Duodenal mucosa (tissue), 2 donors: ENCODE measurements around the gene GPATCH3.
"Not testable (repeated sequence)": the region's sequence is repeated elsewhere in the genome, so short reads cannot be mapped to it uniquely, and the experiment has no call there.

Experiments
- H3K27ac ChIP-seq: one replicate; pipeline ENCODE4 v1.7.0; 2013; ENCODE audit warnings: low read depth, low read length
- H3K27me3 ChIP-seq, 2 donors: one replicate each; pipeline ENCODE4 v1.7.0; 2013; ENCODE audit warnings: low read length in 2 of 2, control low read depth in 1 of 2; ENCODE audit not compliant: insufficient read depth in 2 of 2, control insufficient read depth in 1 of 2
- H3K36me3 ChIP-seq, 2 donors: one replicate each; pipeline ENCODE4 v1.7.0; 2013; ENCODE audit warnings: low read length in 2 of 2, control low read depth in 1 of 2; ENCODE audit not compliant: insufficient read depth in 2 of 2, control insufficient read depth in 1 of 2
- H3K4me1 ChIP-seq, 2 donors: one replicate each; pipeline ENCODE4 v1.7.0; 2013; ENCODE audit warnings: low read length in 2 of 2, control low read depth in 1 of 2; ENCODE audit not compliant: insufficient read depth in 2 of 2, control insufficient read depth in 1 of 2
- H3K4me3 ChIP-seq, 2 donors: one replicate each; pipeline ENCODE4 v1.7.0; 2013; ENCODE audit warnings: low read length in 2 of 2, low read depth in 1 of 2
- H3K9ac ChIP-seq, 2 donors: one replicate each; pipeline ENCODE4 v1.7.0; 2013; ENCODE audit warnings: low read length in 2 of 2, low read depth in 1 of 2
- H3K9me3 ChIP-seq, 2 donors: one replicate each; pipeline ENCODE4 v1.7.0; 2013; ENCODE audit warnings: low read length in 2 of 2, control low read depth in 1 of 2; ENCODE audit not compliant: control insufficient read depth in 1 of 2

Gene GPATCH3

DNA sequence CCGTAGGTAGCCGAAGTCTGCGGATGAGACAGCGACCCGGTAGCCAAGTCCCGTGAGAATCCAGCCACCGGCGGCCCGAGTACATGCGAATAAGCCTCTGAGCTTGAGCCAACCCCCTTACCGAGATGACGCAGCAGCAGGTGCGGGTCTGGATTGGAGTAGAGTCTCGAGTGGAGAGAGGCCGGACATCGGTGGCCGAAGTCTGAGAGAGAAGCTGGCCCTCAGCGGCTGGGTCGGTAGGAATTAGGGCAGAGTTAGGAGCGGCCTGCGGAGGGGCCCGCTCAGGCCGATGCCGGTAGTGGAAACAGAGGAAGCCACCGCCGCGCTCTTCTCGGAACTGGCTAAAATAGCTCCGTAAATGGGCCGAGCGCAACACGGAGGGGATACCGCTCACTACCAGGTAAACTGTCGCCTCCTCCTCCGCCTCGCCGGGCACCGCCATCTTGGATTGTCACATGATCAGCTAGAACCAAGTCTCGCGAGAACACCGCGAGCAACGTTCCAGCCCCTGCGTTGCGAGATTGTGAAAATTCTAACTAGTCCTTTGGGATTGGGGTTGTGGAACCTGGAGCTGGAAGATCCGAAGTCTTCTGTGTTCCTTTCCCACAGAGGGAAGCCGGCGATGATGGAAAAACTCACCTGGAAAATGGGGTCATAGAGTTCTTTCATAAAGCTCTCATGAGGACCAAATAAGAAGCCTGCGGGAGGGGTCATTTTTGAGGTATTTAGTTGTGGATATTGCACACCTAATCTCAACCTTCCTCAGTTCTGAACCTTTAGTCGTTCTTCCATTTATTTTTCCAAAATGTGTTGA, at the start of gene GPATCH3:
GPATCH3 (minus strand) TSS at position 467 of the 814 bp plus-strand sequence; CDS start at position 442, 25 bp downstream.
- Histone ChIP-seq H3K9ac (peak within 1 kb of the TSS; percentile 88 to 94), H3K9me3 (no peaks in the 10 kb centered on the region), H3K27ac (peak within 1 kb of the TSS; percentile 70), H3K4me1 (peaks cover 8 to 20% of the 10 kb centered on the region in 2 donors), H3K36me3 (peaks cover 6 to 13% of the 10 kb centered on the region in 2 donors), H3K27me3 (no peaks in the 10 kb centered on the region), H3K4me3 (peak within 1 kb of the TSS; percentile 91 to 94)

DNA sequence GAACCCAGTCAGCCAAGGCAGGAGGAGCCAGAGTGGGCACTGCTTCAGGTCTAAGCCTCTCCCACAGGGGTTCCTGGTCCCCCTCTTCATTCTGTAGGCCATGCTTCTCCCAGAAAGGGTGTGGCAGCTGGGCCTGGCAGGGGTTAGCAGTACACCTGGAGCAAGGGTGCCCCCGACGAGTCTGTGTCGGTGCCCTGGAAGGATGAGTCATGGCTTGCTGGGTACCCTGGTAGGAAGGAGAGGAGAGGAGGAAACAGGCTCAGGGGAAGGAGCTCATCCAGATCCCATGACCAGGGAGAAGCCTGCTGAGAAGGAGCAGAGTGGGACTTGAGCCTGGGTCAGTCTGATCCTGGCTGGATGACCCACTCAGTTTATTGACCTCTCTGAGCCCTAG, 49.7 kb upstream of the GPATCH3 start:
- no peaks in the 10 kb centered on the region for H3K9me3 ChIP-seq
- peaks cover 30% of the 10 kb centered on the region in 2 donors for H3K4me1 ChIP-seq
- no peak overlapping the region for H3K27ac ChIP-seq
- H3K9ac ChIP-seq = no peak overlapping the region
- no peaks in the 10 kb centered on the region for H3K27me3 ChIP-seq
- H3K4me3 ChIP-seq = no peak overlapping the region
- peaks cover 4 to 37% of the 10 kb centered on the region in 2 donors for H3K36me3 ChIP-seq

- Histone ChIP-seq H3K27ac (no peak overlapping the region), H3K9ac (no peak overlapping the region), H3K4me1 (peaks cover 30 to 31% of the 10 kb centered on the region in 2 donors), H3K4me3 (no peak overlapping the region), H3K36me3 (peaks cover 4 to 40% of the 10 kb centered on the region in 2 donors), H3K27me3 (no peaks in the 10 kb centered on the region), H3K9me3 (no peaks in the 10 kb centered on the region)
Measured at GRCh38 chr1:26949266-26949925, 49.1 kb upstream of the GPATCH3 start.

DNA sequence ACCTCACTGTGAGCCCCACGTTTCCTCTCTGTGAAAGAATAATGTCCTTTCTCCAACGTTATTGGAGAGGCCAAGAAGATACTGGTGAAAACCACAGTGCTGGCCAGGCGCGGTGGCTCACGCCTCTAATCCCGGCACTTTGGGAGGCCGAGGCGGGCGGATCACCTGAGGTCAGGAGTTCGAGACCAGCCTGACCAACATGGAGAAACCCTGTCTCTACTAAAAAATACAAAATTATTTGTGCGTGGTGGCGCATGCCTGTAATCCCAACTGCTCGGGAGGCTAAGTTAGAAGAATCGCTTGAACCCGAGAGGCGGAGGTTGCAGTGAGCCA, 48.4 kb upstream of the GPATCH3 start:
- Histone ChIP-seq H3K36me3 (peaks cover 4 to 46% of the 10 kb centered on the region in 2 donors), H3K4me1 (peaks cover 30 to 31% of the 10 kb centered on the region in 2 donors)
- not testable (repeated sequence) for H3K9ac ChIP-seq, H3K27me3 ChIP-seq, H3K9me3 ChIP-seq, H3K4me3 ChIP-seq, H3K27ac ChIP-seq

DNA sequence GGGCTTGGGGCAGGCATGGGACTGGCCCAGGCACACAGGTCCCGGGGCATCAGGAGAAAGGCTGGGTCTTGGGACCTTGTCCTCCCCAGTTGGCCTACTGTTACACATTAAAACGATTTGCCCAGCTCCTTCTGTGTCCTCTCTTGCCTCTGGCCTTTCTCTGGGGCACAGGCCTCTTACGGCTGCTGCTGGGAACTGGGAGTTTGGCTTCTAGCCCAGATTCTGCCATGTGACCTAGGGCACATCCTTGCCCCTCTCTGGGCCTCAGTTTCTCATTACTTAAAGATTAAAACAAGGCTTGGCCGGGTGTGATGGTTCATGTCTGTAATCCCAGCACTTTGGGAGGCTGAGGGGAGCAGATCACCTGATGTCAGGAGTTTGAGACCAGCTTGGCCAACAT, 46.0 kb upstream of the GPATCH3 start:
- Histone ChIP-seq H3K27me3 (no peaks in the 10 kb centered on the region), H3K9ac (no peak overlapping the region), H3K9me3 (no peaks in the 10 kb centered on the region), H3K36me3 (peaks cover 21 to 64% of the 10 kb centered on the region in 2 donors), H3K4me1 (peaks cover 30 to 31% of the 10 kb centered on the region in 2 donors), H3K27ac (peak overlapping the region; percentile 59), H3K4me3 (no peak overlapping the region)

- Histone ChIP-seq H3K4me1 (peaks cover 28 to 29% of the 10 kb centered on the region in 2 donors), H3K36me3 (peaks cover 21 to 65% of the 10 kb centered on the region in 2 donors)
Measured at GRCh38 chr1:26945728-26946127, 45.5 kb upstream of the GPATCH3 start.

GRCh38 chr1:26945138-26945537, 44.9 kb upstream of the GPATCH3 start:
- Histone ChIP-seq H3K36me3 (peaks cover 21 to 59% of the 10 kb centered on the region in 2 donors), H3K9me3 (no peaks in the 10 kb centered on the region), H3K27ac (no peak overlapping the region), H3K27me3 (no peaks in the 10 kb centered on the region), H3K9ac (no peak overlapping the region), H3K4me1 (peaks cover 22 to 23% of the 10 kb centered on the region in 2 donors), H3K4me3 (peak overlapping the region in 1 of 2 donors; percentile 3)

More at GRCh38 chr1:26945728-26946127, 45.5 kb upstream of the GPATCH3 start:
- Histone ChIP-seq H3K9ac (peak overlapping the region in 1 of 2 donors; percentile 43), H3K9me3 (no peaks in the 10 kb centered on the region), H3K27me3 (no peaks in the 10 kb centered on the region), H3K4me3 (peak overlapping the region in 1 of 2 donors; percentile 3), H3K27ac (peak overlapping the region; percentile 59)

DNA sequence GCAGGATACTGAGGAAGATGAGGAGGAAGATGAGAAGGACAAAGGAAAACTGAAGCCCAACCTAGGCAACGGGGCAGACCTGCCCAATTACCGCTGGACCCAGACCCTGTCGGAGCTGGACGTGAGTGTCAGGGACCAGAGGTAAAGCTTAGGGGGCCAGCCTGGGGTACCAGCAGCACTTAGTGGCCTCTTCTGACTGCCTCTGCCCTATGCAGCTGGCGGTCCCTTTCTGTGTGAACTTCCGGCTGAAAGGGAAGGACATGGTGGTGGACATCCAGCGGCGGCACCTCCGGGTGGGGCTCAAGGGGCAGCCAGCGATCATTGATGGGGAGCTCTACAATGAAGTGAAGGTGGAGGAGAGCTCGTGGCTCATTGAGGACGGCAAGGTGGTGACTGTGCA, 42.4 kb upstream of the GPATCH3 start:
- peaks cover 21 to 60% of the 10 kb centered on the region in 2 donors for H3K36me3 ChIP-seq
- no peak overlapping the region for H3K9ac ChIP-seq
- H3K4me3 ChIP-seq = no peak overlapping the region
- no peaks in the 10 kb centered on the region for H3K9me3 ChIP-seq
- H3K4me1 ChIP-seq = peaks cover 14 to 18% of the 10 kb centered on the region in 2 donors
- H3K27me3 ChIP-seq = no peaks in the 10 kb centered on the region
- H3K27ac ChIP-seq = no peak overlapping the region

DNA sequence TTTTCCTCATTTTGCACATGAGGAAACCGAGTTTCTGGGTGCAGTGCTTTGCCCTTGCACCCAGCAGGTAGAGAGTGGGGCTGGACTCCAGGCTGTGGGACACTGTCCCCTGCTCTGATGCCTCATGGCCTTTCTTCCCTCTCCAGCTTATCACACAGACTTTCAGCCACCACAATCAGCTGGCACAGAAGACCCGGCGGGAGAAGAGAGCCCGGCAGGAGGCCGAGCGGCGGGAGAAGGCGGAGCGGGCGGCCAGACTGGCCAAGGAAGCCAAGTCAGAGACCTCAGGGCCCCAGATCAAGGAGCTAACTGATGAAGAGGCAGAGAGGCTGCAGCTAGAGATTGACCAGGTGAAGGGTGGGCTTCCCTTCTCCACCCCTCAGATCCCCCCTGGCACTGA, 41.0 kb upstream of the GPATCH3 start:
- Histone ChIP-seq H3K27ac (no peak overlapping the region), H3K9ac (no peak overlapping the region), H3K36me3 (peaks cover 21 to 62% of the 10 kb centered on the region in 2 donors), H3K27me3 (no peaks in the 10 kb centered on the region), H3K9me3 (no peaks in the 10 kb centered on the region), H3K4me3 (no peak overlapping the region), H3K4me1 (peaks cover 13 to 18% of the 10 kb centered on the region in 2 donors)

DNA sequence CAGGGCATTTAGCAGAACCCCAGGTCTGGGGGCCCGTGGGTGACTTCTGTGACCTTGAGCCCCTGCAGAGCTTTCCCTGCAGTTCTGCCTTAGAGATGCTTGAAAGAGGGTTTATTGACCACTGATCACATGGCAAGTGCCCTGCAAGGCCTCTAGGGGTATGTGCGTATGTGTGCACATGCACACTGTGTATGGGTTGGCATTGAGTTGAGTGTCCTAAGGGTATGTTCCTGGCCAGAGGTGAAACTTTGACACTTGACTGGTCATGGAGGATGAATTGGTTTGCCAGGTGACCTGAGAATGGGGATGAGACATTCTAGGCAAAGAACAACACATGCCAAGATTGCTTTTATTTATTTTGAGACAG, 38.4 kb upstream of the GPATCH3 start:
- peaks cover 17 to 53% of the 10 kb centered on the region in 2 donors for H3K36me3 ChIP-seq
- peaks cover 0 to 3% of the 10 kb centered on the region in 2 donors for H3K4me1 ChIP-seq

More for the DNA sequence above, 38.4 kb upstream of the GPATCH3 start:
- H3K9me3 ChIP-seq = no peaks in the 10 kb centered on the region
- no peak overlapping the region for H3K4me3 ChIP-seq
- H3K9ac ChIP-seq = no peak overlapping the region
- no peaks in the 10 kb centered on the region for H3K27me3 ChIP-seq
- no peak overlapping the region for H3K27ac ChIP-seq
